HG02588 (cell line): ENCODE results near the gene GGNBP2.
A peak's percentile ranks its signal among the peaks of the same experiment; 100 is the strongest.
"Not testable (repeated sequence)": the region's sequence is repeated elsewhere in the genome, so short reads cannot be mapped to it uniquely, and the experiment has no call there.

Experiments used
- ATAC-seq: cut with Tn5 transposase; IDR thresholded peaks from one replicate; pipeline ENCODE4 v1.9.1; 2021; ENCODE audit warnings: mild to moderate bottlenecking, moderate library complexity; ENCODE audit not compliant: unreplicated experiment

GGNBP2 gene

DNA sequence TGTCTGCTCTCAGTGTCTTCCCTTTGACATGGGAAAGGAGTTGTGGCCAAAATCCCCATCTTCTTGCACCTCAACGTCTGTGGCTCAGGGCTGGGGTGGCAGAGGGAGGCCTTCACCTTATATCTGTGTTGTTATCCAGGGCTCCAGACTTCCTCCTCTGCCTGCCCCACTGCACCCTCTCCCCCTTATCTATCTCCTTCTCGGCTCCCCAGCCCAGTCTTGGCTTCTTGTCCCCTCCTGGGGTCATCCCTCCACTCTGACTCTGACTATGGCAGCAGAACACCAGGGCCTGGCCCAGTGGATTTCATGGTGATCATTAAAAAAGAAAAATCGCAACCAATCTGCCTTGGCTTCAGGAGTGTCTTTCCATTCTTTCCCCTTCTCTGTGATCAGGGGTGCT, 55.7 kb downstream of the GGNBP2 start:
- ATAC-seq = no peak

DNA sequence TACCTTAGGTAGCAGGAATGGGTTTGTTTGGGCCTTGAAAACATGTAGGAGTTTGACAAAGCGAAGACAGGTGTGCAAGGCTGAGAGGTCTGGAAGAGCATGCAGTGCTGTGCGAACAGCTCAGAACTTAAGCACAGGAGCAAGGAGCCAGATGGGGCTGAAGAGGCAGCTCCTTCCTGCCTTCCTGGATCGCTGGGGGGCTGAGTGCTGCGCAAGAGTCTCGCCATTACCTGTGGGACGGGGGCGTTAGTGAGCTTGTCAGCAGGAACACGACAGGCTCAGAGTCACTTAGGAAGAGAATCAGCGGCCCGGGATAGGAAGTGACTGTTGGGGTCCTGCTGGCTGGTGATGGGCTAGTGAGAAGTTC, 56.2 kb downstream of the GGNBP2 start:
- ATAC-seq = no peak

DNA sequence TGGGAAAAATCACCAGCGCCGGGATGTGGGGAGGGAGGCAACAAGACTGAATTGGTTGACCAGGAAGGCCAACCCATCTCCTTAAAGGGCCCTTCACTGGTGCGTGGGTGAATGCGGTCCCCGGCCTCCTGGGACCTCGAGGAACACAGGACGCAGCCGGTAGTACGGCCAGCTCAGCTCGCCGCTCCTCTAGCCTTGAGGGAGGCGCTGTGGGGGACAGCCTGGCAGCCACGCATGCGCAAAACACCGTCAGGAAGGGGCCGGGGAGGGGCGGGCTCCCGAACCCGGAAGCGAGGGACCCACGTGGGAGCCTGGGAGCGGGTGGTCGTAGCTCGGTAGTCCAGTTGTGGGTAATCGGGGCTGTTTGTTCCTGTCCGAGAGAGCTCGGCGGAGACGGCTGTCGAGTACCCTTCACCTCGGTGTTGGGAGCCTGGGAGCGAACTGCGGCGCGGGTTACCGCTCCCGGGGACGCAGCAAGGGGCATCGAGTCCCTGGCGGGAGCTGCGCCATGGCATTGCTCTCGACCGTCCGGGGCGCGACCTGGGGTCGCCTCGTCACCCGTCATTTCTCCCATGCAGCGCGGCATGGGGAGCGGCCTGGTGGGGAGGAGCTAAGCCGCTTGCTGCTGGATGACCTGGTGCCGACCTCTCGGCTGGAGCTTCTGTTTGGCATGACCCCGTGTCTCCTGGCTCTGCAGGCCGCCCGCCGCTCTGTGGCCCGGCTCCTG, 56.7 kb downstream of the GGNBP2 start, which contains the start of gene MRM1:
Gene MRM1 (plus strand): TSS at position 281 of the 727 bp plus-strand sequence. CDS start 228 bp downstream, at position 509.
- ATAC-seq = peak; percentile 82

GRCh38 chr17:36602030-36602748, 57.5 kb downstream of the GGNBP2 start:
- ATAC-seq = peak; percentile 13

DNA sequence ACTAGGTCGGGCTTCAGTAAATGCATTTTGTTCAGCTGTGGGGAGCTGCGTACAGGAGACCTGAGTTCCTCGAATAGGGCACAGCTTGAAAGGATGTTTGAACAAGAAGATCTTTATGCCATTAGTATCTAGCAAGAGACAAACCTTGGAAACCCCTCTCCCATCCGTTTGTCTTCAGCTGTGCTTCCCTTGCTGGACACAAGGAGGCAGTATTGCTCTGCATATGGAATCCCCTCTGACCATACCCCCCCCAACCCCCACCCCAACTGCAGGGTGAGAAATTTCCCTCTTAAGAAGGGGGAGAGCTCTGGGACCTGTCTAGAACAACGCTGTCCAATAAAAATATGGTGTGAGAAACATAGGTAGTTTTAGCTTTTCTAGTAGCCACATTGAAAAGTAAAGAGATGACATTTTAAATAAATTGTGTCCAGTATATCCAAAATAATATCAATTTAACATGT, 58.2 kb downstream of the GGNBP2 start:
- ATAC-seq = no peak

GRCh38 chr17:36605028-36605427, 60.3 kb downstream of the GGNBP2 start:
- not testable (repeated sequence) for ATAC-seq

DNA sequence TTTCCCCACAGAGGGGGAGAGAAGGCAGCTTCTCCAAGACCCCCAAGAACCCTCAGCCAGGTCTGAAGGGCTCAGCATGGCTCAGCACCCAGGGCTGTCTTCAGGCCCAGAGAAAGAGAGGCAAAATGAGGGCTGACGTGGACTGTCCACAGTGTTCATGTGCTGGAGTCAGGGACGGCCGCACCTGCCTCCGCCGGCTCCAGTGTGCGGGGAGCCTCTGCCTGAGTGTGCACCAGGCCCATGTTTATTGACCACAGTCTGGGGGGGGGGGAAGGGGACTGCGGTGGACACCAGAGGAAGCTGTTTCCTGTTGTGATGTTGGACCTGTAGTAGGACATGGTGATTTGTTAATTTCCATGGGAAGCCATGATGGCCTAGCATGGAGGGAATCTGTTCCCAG, 63.6 kb downstream of the GGNBP2 start:
- ATAC-seq = no peak

GRCh38 chr17:36608794-36609497, 64.2 kb downstream of the GGNBP2 start:
- ATAC-seq = no peak

DNA sequence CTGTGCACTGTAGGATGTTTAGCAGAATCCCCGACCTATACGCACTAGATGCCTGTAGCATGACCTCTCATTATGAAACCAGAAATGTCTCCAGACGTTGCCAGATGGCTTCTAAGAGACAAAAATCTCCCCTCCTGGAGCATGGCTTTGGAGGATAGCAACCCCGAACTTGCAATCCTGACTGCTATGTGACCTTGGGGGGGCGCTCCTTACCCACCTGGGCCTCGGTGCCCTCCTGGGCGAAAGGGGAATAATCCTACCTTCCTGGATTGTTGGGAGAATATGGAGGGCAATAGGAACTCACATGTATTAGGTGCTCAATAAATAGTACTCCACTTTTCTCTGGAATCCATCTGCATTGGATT, 64.8 kb downstream of the GGNBP2 start:
- ATAC-seq = no peak

DNA sequence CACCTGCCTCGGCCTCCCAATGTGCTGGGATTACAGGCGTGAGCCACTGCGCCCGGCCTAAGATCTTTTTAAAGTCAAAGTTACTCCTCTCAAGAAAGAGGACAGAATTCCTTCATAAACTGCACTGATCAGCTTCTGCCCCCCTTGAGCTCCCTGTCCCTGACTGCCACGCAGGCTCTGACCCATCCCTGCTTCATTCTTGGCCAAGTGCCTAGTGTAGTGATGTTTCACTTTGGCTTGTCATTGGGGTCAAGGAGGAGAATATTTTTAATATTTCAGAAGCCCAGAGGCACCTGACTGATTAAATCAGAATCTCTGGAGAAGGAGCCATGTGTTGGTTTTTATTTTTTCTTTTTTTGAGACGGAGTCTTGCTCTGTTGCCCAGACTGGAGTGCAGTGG, 65.8 kb downstream of the GGNBP2 start:
- no peak for ATAC-seq

DNA sequence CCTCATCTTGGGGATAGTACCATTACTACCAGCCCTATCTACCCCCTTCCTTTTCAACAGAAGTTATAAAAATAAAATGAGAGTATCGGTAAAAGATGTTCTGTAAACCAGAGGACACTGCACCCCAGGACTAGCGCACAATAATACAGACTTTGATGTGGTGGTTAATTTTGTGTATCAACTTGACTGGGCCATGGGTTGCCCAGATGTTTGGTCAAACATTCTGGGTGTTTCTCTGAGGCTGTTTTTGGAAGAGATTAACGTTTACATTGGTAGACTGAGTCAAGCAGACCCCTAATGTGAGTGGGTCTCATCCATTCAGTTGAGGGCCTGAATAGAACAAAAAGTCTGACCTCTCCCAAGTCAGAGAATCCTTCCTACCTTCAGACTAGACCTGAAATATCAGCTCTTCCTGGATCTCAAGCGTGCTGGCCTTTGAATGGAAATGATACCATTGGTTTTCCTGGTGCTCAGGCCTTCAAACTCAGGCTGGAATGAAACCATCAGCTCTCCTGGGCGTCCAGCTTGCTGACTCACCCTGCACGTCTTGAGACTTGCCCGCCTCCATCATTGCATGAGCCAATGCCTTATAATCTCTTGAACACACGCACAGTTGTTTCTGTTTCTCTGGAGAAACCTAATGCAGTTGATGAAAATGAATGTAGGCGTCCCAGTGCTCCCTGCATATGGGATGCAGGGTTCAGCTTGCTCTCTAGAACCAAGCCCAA, 66.8 kb downstream of the GGNBP2 start:
- no peak for ATAC-seq

- no peak for ATAC-seq
These were observed 67.6 kb downstream of the GGNBP2 start for GRCh38 chr17:36612323-36612722.

DNA sequence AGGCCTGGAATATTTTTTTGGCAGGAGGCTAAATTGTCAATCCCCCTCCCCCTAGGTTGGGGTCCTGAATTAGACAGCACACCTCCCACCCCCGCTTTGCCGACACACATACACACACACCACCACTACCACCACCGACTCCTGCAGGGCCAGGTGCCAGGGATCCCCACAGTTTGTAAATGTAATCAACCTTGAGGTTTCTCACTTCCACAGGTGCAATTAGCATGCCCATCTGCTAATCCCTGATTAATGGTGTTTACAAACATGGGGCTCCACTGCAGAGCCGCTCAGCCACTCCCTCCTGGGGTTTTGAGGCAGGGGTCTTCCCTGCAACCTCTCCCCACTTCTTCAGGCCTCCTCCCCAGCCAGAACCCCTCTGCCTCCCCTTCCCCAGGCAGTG, 68.4 kb downstream of the GGNBP2 start:
- no peak for ATAC-seq

- no peak for ATAC-seq
These were observed 69.4 kb downstream of the GGNBP2 start for GRCh38 chr17:36614081-36614480.

DNA sequence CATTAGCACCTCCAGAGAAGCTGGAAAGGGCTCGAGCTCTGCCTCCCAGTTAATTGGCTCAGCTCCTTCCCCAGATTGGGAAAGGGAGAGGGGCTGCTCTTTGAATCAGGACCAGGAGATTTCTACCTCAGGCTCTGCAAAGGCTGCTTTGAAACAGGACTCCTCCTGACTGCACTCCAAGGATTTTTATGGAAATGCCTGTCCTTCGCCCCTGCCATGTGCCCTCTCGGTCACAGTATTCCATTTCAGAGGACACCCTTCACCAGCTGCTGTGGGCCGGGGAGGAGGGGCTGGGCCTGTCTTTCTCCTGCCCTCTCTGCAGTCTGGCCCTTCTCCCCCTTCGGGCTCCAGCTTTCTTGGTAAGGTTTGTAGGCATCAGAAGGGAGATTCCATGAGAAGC, 70.2 kb downstream of the GGNBP2 start:
- ATAC-seq = no peak

DNA sequence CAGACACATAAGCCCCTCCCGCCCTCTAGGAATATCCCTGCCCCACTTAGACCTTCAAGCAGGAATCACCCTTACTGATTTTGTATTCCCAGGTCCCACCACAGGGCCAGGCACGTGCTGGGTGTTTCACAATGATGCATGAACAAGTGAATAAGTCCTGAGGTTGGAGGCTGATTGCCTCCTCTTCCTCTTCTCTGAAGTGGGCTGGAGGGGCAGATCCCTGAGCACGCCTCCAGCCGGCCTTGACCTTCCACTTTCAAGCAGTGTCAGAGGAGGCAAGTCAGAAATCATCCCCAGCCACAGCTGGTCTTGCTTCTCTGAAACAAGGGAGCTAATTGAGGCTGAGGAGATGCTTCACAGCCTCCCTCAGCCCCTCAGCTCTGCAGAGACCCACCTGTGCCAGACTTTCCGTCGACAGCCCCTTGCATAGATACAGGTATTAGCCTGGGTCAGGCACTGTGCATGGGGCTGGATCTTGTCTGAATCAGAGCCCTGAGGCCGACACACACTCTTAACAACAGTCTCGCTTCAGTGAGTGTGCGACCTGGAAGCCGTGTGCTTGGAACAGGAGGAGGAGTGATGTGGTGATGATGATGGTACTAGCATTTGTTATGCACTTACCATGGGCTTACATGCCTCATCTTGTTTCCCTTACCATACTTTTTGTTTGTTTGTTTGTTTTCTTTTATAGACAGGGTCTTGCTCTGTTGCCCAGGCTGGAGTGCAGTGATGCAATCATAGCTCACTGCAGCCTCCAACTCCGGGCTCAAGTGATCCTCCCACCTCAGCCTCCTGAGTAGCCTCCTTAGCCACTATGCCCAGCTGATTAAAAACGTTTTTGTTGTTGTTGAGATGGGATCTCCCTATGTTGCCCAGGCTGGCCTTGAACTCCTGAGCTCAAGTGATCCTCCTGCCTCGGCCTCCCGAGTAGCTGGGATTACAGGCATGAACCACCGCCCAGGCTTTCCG, 71.6 kb downstream of the GGNBP2 start:
- ATAC-seq = no peak

- no peak for ATAC-seq
These were observed 73.1 kb downstream of the GGNBP2 start for GRCh38 chr17:36617773-36618172.

DNA sequence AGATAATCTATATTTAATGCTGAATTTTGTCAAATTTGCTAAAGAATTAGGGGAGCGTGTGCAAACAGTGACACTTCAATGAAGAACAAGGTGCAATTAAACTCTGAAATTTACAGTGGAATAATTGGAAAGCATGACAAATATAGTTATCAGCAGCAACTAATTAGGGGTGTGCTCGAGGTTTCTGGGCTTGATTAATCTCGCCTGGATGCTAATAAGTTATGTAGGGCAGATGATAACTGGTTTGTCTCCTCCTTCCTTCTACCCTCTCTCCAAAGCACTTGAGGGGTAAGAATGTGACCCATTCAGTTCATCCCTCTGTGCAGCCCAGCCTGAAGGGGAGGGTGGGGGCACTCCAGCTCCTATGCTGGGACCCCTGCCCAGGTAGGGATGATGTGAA, 78.6 kb downstream of the GGNBP2 start:
- ATAC-seq = no peak

DNA sequence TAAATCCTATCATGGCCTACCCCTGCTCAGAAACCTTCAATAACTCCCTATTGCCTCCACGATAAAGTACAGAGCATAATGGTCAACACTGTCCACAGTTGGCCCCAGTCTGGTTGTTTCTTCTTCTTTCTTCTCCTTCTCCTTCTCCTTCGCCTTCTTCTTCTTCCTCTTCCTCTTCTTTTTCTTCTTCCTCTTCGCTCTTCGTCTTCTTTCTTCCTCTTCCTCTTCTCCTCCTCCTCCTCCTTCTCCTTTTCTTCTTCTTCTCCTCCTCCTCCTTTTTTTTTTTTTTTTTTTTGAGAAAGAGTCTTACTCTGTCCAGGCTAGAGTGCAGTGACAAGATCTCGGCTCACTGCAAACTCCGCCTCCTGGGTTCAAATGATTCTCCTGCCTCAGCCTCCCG, 80.5 kb downstream of the GGNBP2 start:
- ATAC-seq = no peak

DNA sequence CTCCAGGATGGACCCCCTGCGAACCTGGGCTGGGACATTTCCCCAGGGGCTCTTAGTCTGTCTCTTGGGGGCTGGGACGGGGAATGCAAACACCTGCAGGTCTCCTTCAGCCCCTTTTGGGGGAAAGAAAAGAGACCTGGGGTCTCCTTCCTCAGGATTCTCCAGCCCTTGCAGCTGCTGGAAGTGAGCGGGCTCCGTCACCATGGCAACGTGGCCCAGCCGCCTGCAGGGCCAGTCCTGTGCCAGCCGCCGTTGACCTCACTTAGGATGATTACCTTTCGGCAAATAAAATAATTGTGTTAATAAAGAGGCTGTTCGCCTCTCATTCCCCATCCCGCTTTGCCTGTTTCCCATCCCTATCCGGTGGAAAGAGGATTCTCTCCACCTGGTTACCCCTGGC, 82.4 kb downstream of the GGNBP2 start:
- no peak for ATAC-seq
